PFSK-1 (cell line): ENCODE measurements around the gene MBNL2.

Source experiments
- POLR2AphosphoS5 ChIP-seq: IDR thresholded peaks from 2 replicates; pipeline ENCODE4 v1.6.1; 2012; ENCODE audit warnings: low read depth, mild to moderate bottlenecking, control low read depth, low read length, moderate library complexity
- TF ChIP-seq, protein P1 (sequence below), 2 experiments: IDR thresholded peaks; 2 replicates each; pipeline versions ENCODE4 v1.6.1 to v1.8.0; 2011 to 2012; ENCODE audit warnings: low read depth in 2 of 2, low read length in 2 of 2, control low read depth in 1 of 2, inconsistent platforms in 1 of 2, mild to moderate bottlenecking in 1 of 2, moderate library complexity in 1 of 2; ENCODE audit not compliant: insufficient read depth in 1 of 2

DNA sequence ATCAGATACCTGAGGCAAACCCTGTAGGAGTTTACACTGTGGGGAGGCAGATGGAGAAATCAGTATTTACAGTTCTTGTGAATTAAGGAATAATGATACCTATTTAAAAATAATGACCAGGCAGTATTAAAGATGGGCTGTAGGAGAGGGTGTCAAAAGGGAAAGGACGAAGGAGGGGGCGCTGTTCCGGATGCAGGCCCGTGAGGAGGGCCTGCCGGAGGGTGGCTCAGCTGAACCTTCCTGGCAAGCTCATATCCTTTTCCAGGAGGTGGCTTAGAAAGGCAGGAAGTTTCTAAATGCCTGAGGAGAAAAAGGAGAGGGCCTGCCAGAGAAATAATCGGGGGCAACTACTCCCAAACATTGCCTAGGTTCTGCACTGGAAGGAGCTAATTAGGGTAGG lies 46.6 kb downstream of the MBNL2 start:
- no peak for TF ChIP-seq POLR2AphosphoS5
- TF ChIP-seq, protein P1, sequence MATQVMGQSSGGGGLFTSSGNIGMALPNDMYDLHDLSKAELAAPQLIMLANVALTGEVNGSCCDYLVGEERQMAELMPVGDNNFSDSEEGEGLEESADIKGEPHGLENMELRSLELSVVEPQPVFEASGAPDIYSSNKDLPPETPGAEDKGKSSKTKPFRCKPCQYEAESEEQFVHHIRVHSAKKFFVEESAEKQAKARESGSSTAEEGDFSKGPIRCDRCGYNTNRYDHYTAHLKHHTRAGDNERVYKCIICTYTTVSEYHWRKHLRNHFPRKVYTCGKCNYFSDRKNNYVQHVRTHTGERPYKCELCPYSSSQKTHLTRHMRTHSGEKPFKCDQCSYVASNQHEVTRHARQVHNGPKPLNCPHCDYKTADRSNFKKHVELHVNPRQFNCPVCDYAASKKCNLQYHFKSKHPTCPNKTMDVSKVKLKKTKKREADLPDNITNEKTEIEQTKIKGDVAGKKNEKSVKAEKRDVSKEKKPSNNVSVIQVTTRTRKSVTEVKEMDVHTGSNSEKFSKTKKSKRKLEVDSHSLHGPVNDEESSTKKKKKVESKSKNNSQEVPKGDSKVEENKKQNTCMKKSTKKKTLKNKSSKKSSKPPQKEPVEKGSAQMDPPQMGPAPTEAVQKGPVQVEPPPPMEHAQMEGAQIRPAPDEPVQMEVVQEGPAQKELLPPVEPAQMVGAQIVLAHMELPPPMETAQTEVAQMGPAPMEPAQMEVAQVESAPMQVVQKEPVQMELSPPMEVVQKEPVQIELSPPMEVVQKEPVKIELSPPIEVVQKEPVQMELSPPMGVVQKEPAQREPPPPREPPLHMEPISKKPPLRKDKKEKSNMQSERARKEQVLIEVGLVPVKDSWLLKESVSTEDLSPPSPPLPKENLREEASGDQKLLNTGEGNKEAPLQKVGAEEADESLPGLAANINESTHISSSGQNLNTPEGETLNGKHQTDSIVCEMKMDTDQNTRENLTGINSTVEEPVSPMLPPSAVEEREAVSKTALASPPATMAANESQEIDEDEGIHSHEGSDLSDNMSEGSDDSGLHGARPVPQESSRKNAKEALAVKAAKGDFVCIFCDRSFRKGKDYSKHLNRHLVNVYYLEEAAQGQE (IDR thresholded peaks at IDR 0.05; ENCODE audit: insufficient read depth in 1 of 2, low read depth in 2 of 2, low read length in 2 of 2): no peak
